CD8-positive, alpha-beta memory T cell (primary cell): ENCODE measurements around the gene FAM135A. TPM values are rescaled to one million over a fixed set of nuclear protein-coding genes. Genes with fewer than 3 reads are reported as not detected.

Experiments
- CTCF ChIA-PET: fragments of 350-600 bp; sonication (Branson Sonifier 250); formaldehyde crosslinking; loops from one replicate; lab custom pipeline; 2021; ENCODE audit warnings: antibody characterized with exemption; lab: Charles Lee
- POLR2A ChIA-PET: fragments of 350-600 bp; sonication (Branson Sonifier 250); formaldehyde crosslinking; loops from one replicate; lab custom pipeline; 2021; ENCODE audit warnings: antibody characterized with exemption; lab: Charles Lee
- DNase-seq, 5 donors: peaks; one replicate each; pipeline versions ENCODE4 v3.0.0 to v3.0.0-alpha.2; 2020 to 2022; ENCODE audit warnings: mixed read lengths in 1 of 5
- H3K27ac ChIP-seq: one replicate; pipeline ENCODE4 v1.7.0; 2013; ENCODE audit warnings: low read depth, mild to moderate bottlenecking, low read length, moderate library complexity
- H3K27me3 ChIP-seq: 2 replicates; pipeline ENCODE4 v1.7.0; 2013; ENCODE audit warnings: low read length, mild to moderate bottlenecking; ENCODE audit not compliant: insufficient read depth, poor library complexity, severe bottlenecking
- H3K36me3 ChIP-seq: 2 replicates; pipeline ENCODE4 v1.7.0; 2013; ENCODE audit warnings: mild to moderate bottlenecking, low read length, moderate library complexity; ENCODE audit not compliant: insufficient read depth
- H3K4me1 ChIP-seq: 2 replicates; pipeline ENCODE4 v1.7.0; 2013; ENCODE audit warnings: mild to moderate bottlenecking, low read length, moderate library complexity; ENCODE audit not compliant: insufficient read depth
- H3K4me3 ChIP-seq: 2 replicates; pipeline ENCODE4 v1.7.0; 2013; ENCODE audit warnings: mild to moderate bottlenecking, low read length
- H3K9me3 ChIP-seq: 2 replicates; pipeline ENCODE4 v1.7.0; 2013; ENCODE audit warnings: mild to moderate bottlenecking, low read length
- H3K27ac Mint-ChIP-seq, 8 donors: one replicate each; pipeline ENCODE4 v1.8.0; 2020 to 2021; ENCODE audit warnings: mixed read lengths in 8 of 8, mild to moderate bottlenecking in 6 of 8, inconsistent platforms in 3 of 8, moderate library complexity in 3 of 8
- H3K27me3 Mint-ChIP-seq, 2 donors: one replicate each; pipeline ENCODE4 v1.8.0; 2020 to 2021; ENCODE audit warnings: mixed read lengths in 2 of 2, mild to moderate bottlenecking in 1 of 2, moderate library complexity in 1 of 2
- H3K36me3 Mint-ChIP-seq, 3 donors: one replicate each; pipeline ENCODE4 v1.8.0; 2020 to 2021; ENCODE audit warnings: mixed read lengths in 3 of 3, inconsistent platforms in 1 of 3, mild to moderate bottlenecking in 1 of 3
- H3K4me1 Mint-ChIP-seq, 3 donors: one replicate each; pipeline ENCODE4 v1.8.0; 2020 to 2021; ENCODE audit warnings: mixed read lengths in 3 of 3, inconsistent platforms in 1 of 3, mild to moderate bottlenecking in 1 of 3
- H3K4me3 Mint-ChIP-seq, 7 donors: one replicate each; pipeline ENCODE4 v1.8.0; 2020 to 2021; ENCODE audit warnings: mixed read lengths in 7 of 7, mild to moderate bottlenecking in 6 of 7, moderate library complexity in 4 of 7, inconsistent platforms in 2 of 7
- H3K9me3 Mint-ChIP-seq, 5 donors: one replicate each; pipeline ENCODE4 v1.8.0; 2020 to 2022; ENCODE audit warnings: mixed read lengths in 5 of 5, mild to moderate bottlenecking in 3 of 5, moderate library complexity in 2 of 5, inconsistent platforms in 1 of 5
- polyA plus RNA-seq: library from polyadenylated mRNA; unstranded; fragments of 300-500 nt; fragmentation: Illumina TruSeq; gene quantifications from one replicate; pipeline ENCODE4 v1.2.3, GENCODE V29; 2021
- total RNA-seq, 2 experiments: library from RNA; stranded (reverse); gene quantifications; one replicate each; pipeline ENCODE4 v1.2.3, GENCODE V29; 2021

Gene FAM135A
- total and polyA plus RNA-seq, 3 experiments from 2014 or later = 3.0 to 5.8 (median 5.7) TPM

DNA sequence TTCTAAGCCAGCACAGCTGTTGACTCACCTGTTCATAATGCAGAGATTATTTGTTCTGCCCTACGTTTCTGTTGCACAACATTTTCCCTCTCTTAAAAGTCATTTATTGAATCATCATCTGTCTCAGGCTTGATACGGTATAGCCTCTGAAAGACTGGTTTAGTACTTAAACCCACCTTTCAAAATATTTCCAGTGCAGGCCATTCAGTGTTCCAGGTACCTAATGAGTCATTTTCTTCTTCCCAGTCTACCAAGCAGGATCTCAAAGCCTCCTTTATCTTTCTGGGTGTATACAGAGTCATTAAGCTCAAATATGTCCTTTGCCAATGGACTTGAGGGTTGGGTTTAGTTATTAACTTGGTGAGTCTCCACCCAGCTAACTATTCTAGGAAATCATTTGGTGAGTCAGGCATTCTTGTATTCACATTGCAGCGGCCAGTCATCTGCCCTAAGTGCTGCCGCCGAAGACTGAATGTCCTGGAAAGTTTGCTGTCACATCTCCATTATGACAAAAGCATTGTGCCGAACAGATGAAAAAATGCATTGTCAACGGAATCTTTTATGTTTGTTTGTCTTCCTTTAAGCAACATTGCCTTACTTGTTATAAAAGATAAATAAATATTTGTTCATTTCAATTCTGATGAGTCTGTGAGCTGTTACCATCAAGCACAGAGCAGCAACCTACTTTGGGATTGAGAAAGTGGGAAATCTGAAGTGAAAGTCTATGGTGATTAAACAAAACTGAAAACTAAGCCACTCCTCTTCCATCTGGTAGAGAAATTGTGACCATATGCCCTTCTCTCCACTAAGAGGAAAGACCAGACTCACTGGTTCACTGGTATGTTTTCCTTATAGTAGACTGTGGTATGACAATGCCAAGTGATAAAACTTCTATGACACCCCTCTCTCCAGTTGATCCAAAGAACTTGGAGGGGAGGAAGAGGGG lies 14.3 kb upstream of the FAM135A start:
- H3K4me3 Mint-ChIP-seq = no peak overlapping the region
- H3K36me3 Mint-ChIP-seq = no peaks in the 10 kb centered on the region
- H3K4me1 Mint-ChIP-seq = no peaks in the 10 kb centered on the region
- CTCF ChIA-PET = no interaction called here
- H3K4me3 ChIP-seq = no peak overlapping the region
- no peaks in the 10 kb centered on the region for H3K4me1 ChIP-seq
- no peak overlapping the region for H3K27ac ChIP-seq
- H3K27me3 ChIP-seq = no peaks in the 10 kb centered on the region
- POLR2A ChIA-PET = no interaction called here
- H3K36me3 ChIP-seq = no peaks in the 10 kb centered on the region
- H3K27ac Mint-ChIP-seq = no peak overlapping the region
- H3K9me3 Mint-ChIP-seq = no peaks in the 10 kb centered on the region
- peaks cover 6 to 49% of the 10 kb centered on the region in 2 donors for H3K27me3 Mint-ChIP-seq
- H3K9me3 ChIP-seq = no peaks in the 10 kb centered on the region
- no peak for DNase-seq

GRCh38 chr6:70404658-70405057 lies 8.7 kb upstream of the FAM135A start:
- Histone ChIP-seq H3K4me1 (no peaks in the 10 kb centered on the region), H3K9me3 (no peaks in the 10 kb centered on the region), H3K27me3 (peaks cover 3% of the 10 kb centered on the region), H3K4me3 (no peak overlapping the region), H3K36me3 (no peaks in the 10 kb centered on the region), H3K27ac (no peak overlapping the region)
- CTCF ChIA-PET = no interaction called here
- POLR2A ChIA-PET = no interaction called here
- Mint-ChIP-seq H3K9me3 (no peaks in the 10 kb centered on the region), H3K4me3 (no peak overlapping the region), H3K36me3 (no peaks in the 10 kb centered on the region), H3K27ac (no peak overlapping the region), H3K27me3 (peaks cover 0 to 14% of the 10 kb centered on the region in 2 donors), H3K4me1 (no peaks in the 10 kb centered on the region)
- DNase-seq = no peak

GRCh38 chr6:70409216-70409615 lies 4.1 kb upstream of the FAM135A start:
- CTCF ChIA-PET = no interaction called here
- peaks cover 7% of the 10 kb centered on the region for H3K4me1 ChIP-seq
- no peak overlapping the region for H3K27ac ChIP-seq
- H3K36me3 Mint-ChIP-seq = peaks cover 0 to 7% (median 0%) of the 10 kb centered on the region in 3 donors
- no peaks in the 10 kb centered on the region for H3K9me3 ChIP-seq
- no peaks in the 10 kb centered on the region for H3K9me3 Mint-ChIP-seq
- POLR2A ChIA-PET = no interaction called here
- no peaks in the 10 kb centered on the region for H3K36me3 ChIP-seq
- DNase-seq = no peak
- peaks cover 10 to 12% (median 10%) of the 10 kb centered on the region in 3 donors for H3K4me1 Mint-ChIP-seq
- no peak overlapping the region for H3K4me3 ChIP-seq
- no peak overlapping the region for H3K4me3 Mint-ChIP-seq
- peaks cover 3% of the 10 kb centered on the region for H3K27me3 ChIP-seq
- H3K27me3 Mint-ChIP-seq = peaks cover 0 to 3% of the 10 kb centered on the region in 2 donors
- H3K27ac Mint-ChIP-seq = no peak overlapping the region

DNA sequence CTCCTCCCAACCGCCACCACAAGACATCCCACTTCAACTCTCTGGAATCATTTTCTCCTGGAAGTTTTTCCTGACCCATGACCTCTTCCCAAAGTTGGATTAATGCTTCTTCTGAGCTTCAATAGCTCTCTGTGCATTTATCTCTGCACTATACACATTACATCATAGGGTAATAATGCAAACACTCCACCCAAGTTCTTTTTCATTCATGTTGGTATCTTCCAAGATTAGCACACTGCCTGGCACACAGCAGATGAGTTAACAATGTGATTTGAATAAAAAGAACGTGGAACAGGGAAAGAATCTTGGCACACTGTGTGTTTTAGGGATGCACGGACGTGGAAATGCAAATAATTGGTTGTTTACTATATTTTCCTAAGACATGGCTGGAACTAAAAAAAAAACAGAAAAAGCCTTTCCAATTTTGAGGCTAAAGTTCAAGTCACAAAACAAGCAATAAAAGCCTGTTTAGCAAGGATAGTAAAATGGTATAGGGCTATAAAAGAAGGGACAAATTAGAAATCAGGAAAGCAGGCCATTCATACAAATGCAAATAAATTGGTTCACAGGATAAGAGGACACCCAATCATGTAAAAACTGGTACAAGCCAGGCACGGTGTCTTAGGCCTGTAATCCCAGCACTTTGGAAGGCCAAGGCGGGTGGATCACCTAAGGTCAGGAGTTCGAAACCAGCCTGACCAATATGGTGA lies 1.6 kb upstream of the FAM135A start:
- no peak overlapping the region for H3K4me3 ChIP-seq
- H3K27me3 ChIP-seq = no peaks in the 10 kb centered on the region
- Mint-ChIP-seq H3K27ac (peak overlapping the region in 4 of 8 donors; percentile 5 to 82 (median 47)), H3K4me1 (peaks cover 22 to 27% (median 27%) of the 10 kb centered on the region in 3 donors), H3K4me3 (peak overlapping the region in 6 of 7 donors; percentile 2 to 96 (median 65)), H3K36me3 (peaks cover 0 to 7% (median 0%) of the 10 kb centered on the region in 3 donors), H3K27me3 (peaks cover 0 to 3% of the 10 kb centered on the region in 2 donors), H3K9me3 (no peaks in the 10 kb centered on the region)
- no peak overlapping the region for H3K27ac ChIP-seq
- no peaks in the 10 kb centered on the region for H3K9me3 ChIP-seq
- no peak for DNase-seq
- POLR2A ChIA-PET = interaction anchor here (0.5 kb wide), 1 partner anchor 153 kb away, joined by 3 read pairs; no protein-coding TSS in a partner anchor
- CTCF ChIA-PET = no interaction called here
- H3K36me3 ChIP-seq = no peaks in the 10 kb centered on the region
- H3K4me1 ChIP-seq = peaks cover 12% of the 10 kb centered on the region

DNA sequence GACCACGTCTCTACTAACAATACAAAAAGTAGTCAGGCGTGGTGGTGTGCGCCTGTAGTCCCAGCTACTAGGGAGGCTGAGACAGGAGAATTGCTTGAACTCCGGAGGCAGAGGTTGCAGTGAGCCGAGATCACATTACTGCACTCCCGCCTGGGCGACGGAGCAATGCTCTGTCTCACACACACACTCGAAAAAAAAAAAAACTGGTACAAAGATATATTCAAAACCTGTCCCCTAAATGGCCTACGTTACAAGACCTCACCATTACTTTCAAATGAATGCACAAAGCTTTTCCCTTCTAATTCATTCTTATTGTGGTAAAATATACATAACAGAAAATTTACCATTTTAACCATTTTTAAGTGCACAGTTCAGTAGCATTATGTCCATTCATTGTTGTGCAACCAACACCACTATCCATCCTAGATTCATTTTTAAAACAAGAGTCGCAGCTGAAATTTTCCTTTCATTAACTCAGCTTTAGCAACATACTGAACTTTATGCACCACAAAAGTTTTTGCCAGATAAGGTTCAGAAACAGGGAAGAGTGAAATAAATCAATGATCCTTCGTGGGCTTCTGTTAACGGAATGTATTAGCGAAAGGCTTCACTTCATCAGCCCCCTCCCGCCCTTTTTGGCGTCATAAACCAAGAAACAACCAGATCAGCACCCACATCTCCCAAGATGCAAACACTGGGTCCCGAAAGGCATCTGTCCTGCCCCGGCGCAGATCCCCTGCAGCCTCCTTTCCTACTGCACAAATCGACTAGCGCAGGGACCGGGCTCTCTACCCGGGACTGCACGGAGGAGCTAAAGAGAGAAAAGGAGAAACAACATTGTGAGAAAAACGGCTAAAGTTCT lies 825 bp upstream of the FAM135A start:
- H3K27ac ChIP-seq = peak overlapping the region; percentile 78
- Mint-ChIP-seq H3K27ac (peak overlapping the region; percentile 82 to 94 (median 91)), H3K27me3 (peaks cover 0 to 3% of the 10 kb centered on the region in 2 donors), H3K4me3 (peak overlapping the region; percentile 88 to 96 (median 92)), H3K4me1 (peaks cover 22 to 27% (median 27%) of the 10 kb centered on the region in 3 donors), H3K36me3 (peaks cover 0 to 7% (median 0%) of the 10 kb centered on the region in 3 donors), H3K9me3 (no peaks in the 10 kb centered on the region)
- POLR2A ChIA-PET = interaction anchor here (0.9 kb wide), 1 partner anchor 876 kb away, joined by 4 read pairs; no protein-coding TSS in a partner anchor
- no peaks in the 10 kb centered on the region for H3K9me3 ChIP-seq
- peaks cover 12% of the 10 kb centered on the region for H3K4me1 ChIP-seq
- no peaks in the 10 kb centered on the region for H3K36me3 ChIP-seq
- DNase-seq = peak in 2 of 5 donors; percentile 1 to 3
- peak overlapping the region; percentile 79 for H3K4me3 ChIP-seq
- CTCF ChIA-PET = interaction anchor here (1.1 to 1.3 kb wide), 2 partner anchors 9 to 41 kb away, joined by 3 to 5 read pairs; no protein-coding TSS in a partner anchor
- H3K27me3 ChIP-seq = no peaks in the 10 kb centered on the region

GRCh38 chr6:70413992-70414494 lies 735 bp downstream of the FAM135A start:
- Mint-ChIP-seq H3K4me1 (peaks cover 22 to 27% (median 27%) of the 10 kb centered on the region in 3 donors), H3K4me3 (peak overlapping the region; percentile 83 to 96 (median 92)), H3K9me3 (no peaks in the 10 kb centered on the region), H3K27ac (peak overlapping the region; percentile 5 to 88 (median 84)), H3K27me3 (peaks cover 0 to 3% of the 10 kb centered on the region in 2 donors), H3K36me3 (peaks cover 0 to 13% (median 2%) of the 10 kb centered on the region in 3 donors)
- no peaks in the 10 kb centered on the region for H3K27me3 ChIP-seq
- no peaks in the 10 kb centered on the region for H3K36me3 ChIP-seq
- peaks cover 12% of the 10 kb centered on the region for H3K4me1 ChIP-seq
- DNase-seq = peak in 1 of 5 donors; percentile 23
- no peaks in the 10 kb centered on the region for H3K9me3 ChIP-seq
- ChIA-PET CTCF (interaction anchor here (1.1 to 1.3 kb wide), 3 partner anchors 8 to 44 kb away, joined by 3 to 5 read pairs (median 4); no protein-coding TSS in a partner anchor), POLR2A (interaction anchor here (0.6 kb wide), 2 partner anchors 102 to 182 kb away, joined by 3 to 4 read pairs; no protein-coding TSS in a partner anchor)
- H3K4me3 ChIP-seq = peak overlapping the region; percentile 79
- H3K27ac ChIP-seq = peak overlapping the region; percentile 78

DNA sequence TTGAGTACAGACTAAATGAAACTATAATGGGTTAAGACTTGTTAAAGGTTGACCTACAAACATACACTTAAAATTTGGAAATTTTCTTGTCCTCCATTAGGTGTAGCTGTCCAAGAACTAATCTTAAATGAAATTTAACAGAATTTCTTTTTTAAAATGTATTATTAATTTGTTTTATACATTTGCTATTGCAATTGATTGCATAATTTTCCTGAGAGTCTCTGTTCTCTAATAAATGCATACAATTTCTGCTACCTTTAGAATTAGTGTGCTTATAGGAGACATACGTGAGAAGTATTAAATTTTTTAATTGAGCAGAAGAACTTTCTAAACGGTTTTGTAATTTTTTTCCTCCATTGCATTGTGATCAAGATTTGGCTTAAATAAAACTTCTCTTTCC lies 1.5 kb downstream of the FAM135A start:
- POLR2A ChIA-PET = no interaction called here
- H3K36me3 Mint-ChIP-seq = peaks cover 3 to 16% (median 4%) of the 10 kb centered on the region in 3 donors
- peaks cover 12% of the 10 kb centered on the region for H3K4me1 ChIP-seq
- peak overlapping the region in 3 of 8 donors; percentile 5 to 88 (median 53) for H3K27ac Mint-ChIP-seq
- H3K27me3 Mint-ChIP-seq = peaks cover 0 to 3% of the 10 kb centered on the region in 2 donors
- CTCF ChIA-PET = interaction anchor here (1.3 kb wide), 1 partner anchor 45 kb away, joined by 4 read pairs; no protein-coding TSS in a partner anchor
- H3K4me3 Mint-ChIP-seq = peak overlapping the region; percentile 83 to 96 (median 92)
- DNase-seq = no peak
- H3K27me3 ChIP-seq = no peaks in the 10 kb centered on the region
- H3K4me1 Mint-ChIP-seq = peaks cover 22 to 27% (median 27%) of the 10 kb centered on the region in 3 donors
- no peaks in the 10 kb centered on the region for H3K9me3 Mint-ChIP-seq
- H3K9me3 ChIP-seq = no peaks in the 10 kb centered on the region
- H3K27ac ChIP-seq = no peak overlapping the region
- H3K36me3 ChIP-seq = no peaks in the 10 kb centered on the region
- no peak overlapping the region for H3K4me3 ChIP-seq
